H9 (cell line): ENCODE results near the gene CELA3B. TPM values are rescaled to one million over a fixed set of nuclear protein-coding genes. Genes with fewer than 3 reads are reported as not detected.
"Not testable (repeated sequence)": the region's sequence is repeated elsewhere in the genome, so short reads cannot be mapped to it uniquely, and the experiment has no call there.

ENCODE experiments used
- DNase-seq: peaks from one replicate; pipeline ENCODE4 v3.0.0-alpha.2; 2017
- H2AFZ ChIP-seq: one replicate; pipeline ENCODE4 v1.6.1; 2013; ENCODE audit warnings: mild to moderate bottlenecking, low read length, control low read depth, moderate library complexity
- H2AK5ac ChIP-seq: 2 replicates; pipeline ENCODE4 v1.6.1; 2013; ENCODE audit warnings: low read length, control low read depth, mixed read lengths; ENCODE audit not compliant: insufficient read length
- H2BK120ac ChIP-seq: one replicate; pipeline ENCODE4 v1.6.1; 2013; ENCODE audit warnings: low read depth, mild to moderate bottlenecking, low read length, control low read depth, inconsistent platforms; ENCODE audit not compliant: poor library complexity, severe bottlenecking
- H2BK12ac ChIP-seq: 2 replicates; pipeline ENCODE4 v1.6.1; 2013; ENCODE audit warnings: low read length, control low read depth, mixed read lengths, low read depth; ENCODE audit not compliant: insufficient read length
- H2BK15ac ChIP-seq: 2 replicates; pipeline ENCODE4 v1.6.1; 2013; ENCODE audit warnings: low read depth, low read length, control low read depth
- H2BK20ac ChIP-seq: one replicate; pipeline ENCODE4 v1.6.1; 2013; ENCODE audit warnings: low read depth, mild to moderate bottlenecking, low read length, control low read depth, inconsistent platforms; ENCODE audit not compliant: poor library complexity, severe bottlenecking
- H2BK5ac ChIP-seq: 2 replicates; pipeline ENCODE4 v1.6.1; 2013; ENCODE audit warnings: low read length, control low read depth, mixed read lengths; ENCODE audit not compliant: insufficient read length
- H3K14ac ChIP-seq: 2 replicates; pipeline ENCODE4 v1.6.1; 2013; ENCODE audit warnings: low read length, control low read depth; ENCODE audit not compliant: insufficient read depth
- H3K18ac ChIP-seq: 2 replicates; pipeline ENCODE4 v1.6.1; 2013; ENCODE audit warnings: low read depth, mild to moderate bottlenecking, mixed read lengths, low read length, control low read depth; ENCODE audit not compliant: insufficient read length
- H3K23ac ChIP-seq: 2 replicates; pipeline ENCODE4 v1.6.1; 2013; ENCODE audit warnings: low read length, control low read depth, mixed read lengths, low read depth; ENCODE audit not compliant: insufficient read length
- H3K23me2 ChIP-seq: 2 replicates; pipeline ENCODE4 v1.6.1; 2013; ENCODE audit warnings: low read depth, mild to moderate bottlenecking, mixed read lengths, low read length, control low read depth; ENCODE audit not compliant: insufficient read length, poor library complexity, severe bottlenecking
- H3K27ac ChIP-seq: 2 replicates; pipeline ENCODE4 v1.5.1; 2013; ENCODE audit warnings: low read length, control low read depth, mixed read lengths, low read depth; ENCODE audit not compliant: insufficient read length
- H3K27me3 ChIP-seq: 2 replicates; pipeline ENCODE4 v1.6.1; 2013; ENCODE audit warnings: low read length, control low read depth, inconsistent platforms; ENCODE audit not compliant: insufficient read depth
- H3K4ac ChIP-seq: 2 replicates; pipeline ENCODE4 v1.6.1; 2013; ENCODE audit warnings: low read depth, mild to moderate bottlenecking, control low read depth, inconsistent platforms, low read length, moderate library complexity
- H3K4me1 ChIP-seq: 2 replicates; pipeline ENCODE4 v1.6.1; 2013; ENCODE audit warnings: low read length, control low read depth, inconsistent platforms; ENCODE audit not compliant: insufficient read depth
- H3K4me2 ChIP-seq: 2 replicates; pipeline ENCODE4 v1.6.1; 2013; ENCODE audit warnings: low read length, control low read depth, mixed read lengths; ENCODE audit not compliant: insufficient read length, insufficient read depth
- H3K56ac ChIP-seq: 2 replicates; pipeline ENCODE4 v1.6.1; 2013; ENCODE audit warnings: low read depth, mild to moderate bottlenecking, mixed read lengths, low read length, control low read depth; ENCODE audit not compliant: insufficient read length
- H3K79me1 ChIP-seq: 2 replicates; pipeline ENCODE4 v1.6.1; 2013; ENCODE audit warnings: low read depth, mild to moderate bottlenecking, moderate library complexity, low read length, control low read depth, inconsistent platforms; ENCODE audit not compliant: insufficient read depth, poor library complexity, severe bottlenecking
- H3K79me2 ChIP-seq: 2 replicates; pipeline ENCODE4 v1.6.1; 2013; ENCODE audit warnings: low read length, control low read depth, inconsistent platforms; ENCODE audit not compliant: insufficient read depth
- H3K9ac ChIP-seq: 2 replicates; pipeline ENCODE4 v1.6.1; 2013; ENCODE audit warnings: low read length, control low read depth, mixed read lengths; ENCODE audit not compliant: insufficient read length; ENCODE audit errors: extremely low read depth
- H3K9me3 ChIP-seq: one replicate; pipeline ENCODE4 v1.6.1; 2013; ENCODE audit warnings: low read depth, low read length, inconsistent platforms; ENCODE audit not compliant: control insufficient read depth
- H3T11ph ChIP-seq: one replicate; pipeline ENCODE4 v1.6.1; 2013; ENCODE audit warnings: mild to moderate bottlenecking, low read length, control low read depth, inconsistent platforms
- H4K20me1 ChIP-seq: one replicate; pipeline ENCODE4 v1.6.1; 2013; ENCODE audit not compliant: control insufficient read depth, insufficient read length, insufficient read depth
- H4K5ac ChIP-seq: 2 replicates; pipeline ENCODE4 v1.6.1; 2013; ENCODE audit warnings: low read depth, mild to moderate bottlenecking, mixed read lengths, low read length, control low read depth; ENCODE audit not compliant: insufficient read length
- H4K8ac ChIP-seq: replicated peaks from 2 replicates; pipeline ENCODE4 v1.6.1; 2013; ENCODE audit warnings: low read length, control low read depth, mixed read lengths, low read depth; ENCODE audit not compliant: insufficient read length
- H4K91ac ChIP-seq: 2 replicates; pipeline ENCODE4 v1.6.1; 2013; ENCODE audit warnings: low read depth, mild to moderate bottlenecking, moderate library complexity, mixed read lengths, low read length, control low read depth; ENCODE audit not compliant: insufficient read length
- H3K27ac Mint-ChIP-seq, 3 experiments: 2 replicates in 2 of 3; 3 replicates in 1 of 3; pipeline ENCODE4 v1.8.0; 2020 to 2021; ENCODE audit warnings: mixed read lengths in 3 of 3, mild to moderate bottlenecking in 1 of 3, moderate library complexity in 1 of 3
- H3K27me3 Mint-ChIP-seq: 2 replicates; pipeline ENCODE4 v1.8.0; 2021; ENCODE audit warnings: low read depth, mild to moderate bottlenecking, moderate library complexity, mixed read lengths
- H3K36me3 Mint-ChIP-seq, 3 experiments: 2 replicates in 2 of 3; 3 replicates in 1 of 3; pipeline ENCODE4 v1.8.0; 2020 to 2021; ENCODE audit warnings: low read depth in 3 of 3, mixed read lengths in 3 of 3; ENCODE audit not compliant: insufficient read depth in 1 of 3
- H3K4me1 Mint-ChIP-seq, 2 experiments: 2 replicates each; pipeline ENCODE4 v1.8.0; 2020; ENCODE audit warnings: mixed read lengths in 2 of 2
- H3K4me3 Mint-ChIP-seq, 2 experiments: 2 replicates in 1 of 2; 3 replicates in 1 of 2; pipeline ENCODE4 v1.8.0; 2020 to 2021; ENCODE audit warnings: mild to moderate bottlenecking in 2 of 2, mixed read lengths in 2 of 2, moderate library complexity in 1 of 2
- H3K9me3 Mint-ChIP-seq, 2 experiments: 2 replicates in 1 of 2; 3 replicates in 1 of 2; pipeline ENCODE4 v1.8.0; 2020; ENCODE audit warnings: mild to moderate bottlenecking in 2 of 2, mixed read lengths in 2 of 2, moderate library complexity in 1 of 2
- WGBS: extraction: QIAGEN DNeasy Blood & Tissue Kit; methylation state at CpG from one replicate; pipeline ENCODE4 v1.1.7; 2013; ENCODE audit warnings: missing lambda C conversion rate, low lambda C conversion rate, mixed read lengths; ENCODE audit not compliant: insufficient read length; ENCODE audit errors: extremely low coverage; 5-methylcytosine and 5-hydroxymethylcytosine counted together
- total RNA-seq: library from RNA; stranded (reverse); gene quantifications from 2 replicates; pipeline ENCODE4 v1.2.1, GENCODE V29; 2021

CELA3B gene
- total RNA-seq, 1 experiment from 2014 or later = not detected

- H4K91ac ChIP-seq, H4K8ac ChIP-seq, H3K14ac ChIP-seq, H4K20me1 ChIP-seq, H3K4ac ChIP-seq, H3K23me2 ChIP-seq, H4K5ac ChIP-seq, H3K36me3 Mint-ChIP-seq, H3K9me3 ChIP-seq, H3K4me3 Mint-ChIP-seq, H2BK20ac ChIP-seq, H3K27me3 ChIP-seq, H3K27ac ChIP-seq, H3K18ac ChIP-seq, H2BK120ac ChIP-seq, H3K23ac ChIP-seq, H3K27me3 Mint-ChIP-seq, H2BK5ac ChIP-seq, H3K4me2 ChIP-seq, H3K79me2 ChIP-seq, H3K79me1 ChIP-seq, DNase-seq, H2BK15ac ChIP-seq, H3K4me1 ChIP-seq, H2AFZ ChIP-seq, H3K56ac ChIP-seq, H3K4me1 Mint-ChIP-seq, H2BK12ac ChIP-seq, H3K9ac ChIP-seq, H3T11ph ChIP-seq, H2AK5ac ChIP-seq, H3K9me3 Mint-ChIP-seq: not testable (repeated sequence)
- WGBS = no CpG with 5 or more reads among the region's 4 CpGs
- H3K27ac Mint-ChIP-seq = peak overlapping the region in 1 of 3 experiments; percentile 44; a peak in 1 of 7 replicates
These were observed 35.9 kb downstream of the CELA3B start for GRCh38 chr1:22012752-22013151.

DNA sequence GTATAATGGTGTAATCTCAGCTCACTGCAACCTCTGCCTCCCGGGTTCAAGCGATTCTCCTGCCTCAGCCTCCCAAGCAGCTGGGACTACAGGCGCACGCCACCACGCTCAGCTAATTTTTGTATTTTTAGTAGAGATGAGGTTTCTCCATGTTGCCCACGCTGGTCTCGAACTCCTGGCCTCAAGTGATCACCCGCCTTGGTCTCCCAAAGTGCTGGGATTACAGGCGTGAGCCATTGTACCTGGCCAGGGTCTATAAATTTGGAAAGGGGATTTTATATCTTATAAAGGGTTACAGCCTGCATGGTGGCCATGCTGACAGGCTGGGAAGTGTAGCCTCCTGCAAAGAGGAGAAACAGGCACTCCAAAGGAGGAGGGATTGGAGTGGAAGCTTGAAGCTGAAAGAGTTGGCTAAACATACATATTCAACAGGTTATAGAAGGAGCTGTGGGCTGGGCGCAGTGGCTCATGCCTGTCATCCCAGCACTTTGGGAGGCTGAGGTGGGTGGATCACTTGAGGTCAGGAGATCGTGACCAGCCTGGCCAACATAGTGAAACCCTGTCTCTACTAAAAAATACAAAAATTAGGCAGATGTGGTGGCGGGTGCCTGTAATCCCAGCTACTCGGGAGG is 37.9 kb downstream of the CELA3B start:
- DNase-seq, H3K23me2 ChIP-seq, H3K79me1 ChIP-seq, H3K4me1 Mint-ChIP-seq, H4K5ac ChIP-seq, H4K8ac ChIP-seq, H2BK120ac ChIP-seq, H3K23ac ChIP-seq, H4K20me1 ChIP-seq, H3K4me3 Mint-ChIP-seq, H3K27ac ChIP-seq, H3K4ac ChIP-seq, H4K91ac ChIP-seq, H2BK15ac ChIP-seq, H3T11ph ChIP-seq, H2BK20ac ChIP-seq, H3K27me3 ChIP-seq, H3K79me2 ChIP-seq, H3K18ac ChIP-seq, H3K14ac ChIP-seq, H3K27ac Mint-ChIP-seq, H3K9me3 Mint-ChIP-seq, H2BK12ac ChIP-seq, H3K9ac ChIP-seq, H2AK5ac ChIP-seq, H3K27me3 Mint-ChIP-seq, H3K4me2 ChIP-seq, H2AFZ ChIP-seq, H2BK5ac ChIP-seq, H3K56ac ChIP-seq, H3K4me1 ChIP-seq, H3K9me3 ChIP-seq, H3K36me3 Mint-ChIP-seq: not testable (repeated sequence)
- no CpG with 5 or more reads among the region's 13 CpGs for WGBS
